GM19455 (cell line): ENCODE results near the gene RAD51C.
A peak's percentile ranks its signal among the peaks of the same experiment; 100 is the strongest.
"Not testable (repeated sequence)": the region's sequence is repeated elsewhere in the genome, so short reads cannot be mapped to it uniquely, and the experiment has no call there.

Experiments
- ATAC-seq: cut with Tn5 transposase; IDR thresholded peaks from one replicate; pipeline ENCODE4 v1.9.1; 2021; ENCODE audit not compliant: unreplicated experiment

The RAD51C gene

DNA sequence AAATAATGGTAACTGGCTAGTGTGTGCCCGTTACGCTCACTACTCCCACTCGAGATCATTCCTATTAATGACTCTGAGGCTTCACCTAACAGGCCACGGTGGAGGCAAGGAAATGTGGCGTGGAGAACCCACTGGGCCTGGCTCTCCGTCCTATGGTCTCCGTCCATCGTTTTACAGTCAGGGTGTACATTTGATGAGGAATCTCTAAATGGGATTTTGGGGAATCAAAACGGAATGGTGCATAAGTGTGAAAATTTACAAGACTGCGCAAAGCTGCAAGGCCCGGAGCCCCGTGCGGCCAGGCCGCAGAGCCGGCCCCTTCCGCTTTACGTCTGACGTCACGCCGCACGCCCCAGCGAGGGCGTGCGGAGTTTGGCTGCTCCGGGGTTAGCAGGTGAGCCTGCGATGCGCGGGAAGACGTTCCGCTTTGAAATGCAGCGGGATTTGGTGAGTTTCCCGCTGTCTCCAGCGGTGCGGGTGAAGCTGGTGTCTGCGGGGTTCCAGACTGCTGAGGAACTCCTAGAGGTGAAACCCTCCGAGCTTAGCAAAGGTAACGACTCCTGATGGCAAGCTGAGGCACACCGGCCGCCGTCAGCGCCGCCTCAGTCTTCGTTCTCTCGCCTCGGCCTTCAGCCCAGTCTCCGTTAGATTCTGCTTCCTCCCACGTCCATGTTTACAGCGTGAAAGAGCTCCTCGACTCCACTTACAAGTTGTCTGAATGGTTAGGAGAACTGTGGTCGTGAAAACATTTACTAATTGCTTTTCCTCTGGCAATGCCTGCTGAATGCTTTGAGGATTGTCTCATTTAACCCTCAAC is at the start of gene RAD51C:
Gene RAD51C (plus strand): TSS at position 364 of the 817 bp plus-strand sequence. CDS start 42 bp downstream, at position 406.
- peak; percentile 97 for ATAC-seq

GRCh38 chr17:58643147-58643546 is 49.3 kb upstream of the RAD51C start:
- no peak for ATAC-seq

GRCh38 chr17:58648236-58648635 is 44.2 kb upstream of the RAD51C start:
- no peak for ATAC-seq

DNA sequence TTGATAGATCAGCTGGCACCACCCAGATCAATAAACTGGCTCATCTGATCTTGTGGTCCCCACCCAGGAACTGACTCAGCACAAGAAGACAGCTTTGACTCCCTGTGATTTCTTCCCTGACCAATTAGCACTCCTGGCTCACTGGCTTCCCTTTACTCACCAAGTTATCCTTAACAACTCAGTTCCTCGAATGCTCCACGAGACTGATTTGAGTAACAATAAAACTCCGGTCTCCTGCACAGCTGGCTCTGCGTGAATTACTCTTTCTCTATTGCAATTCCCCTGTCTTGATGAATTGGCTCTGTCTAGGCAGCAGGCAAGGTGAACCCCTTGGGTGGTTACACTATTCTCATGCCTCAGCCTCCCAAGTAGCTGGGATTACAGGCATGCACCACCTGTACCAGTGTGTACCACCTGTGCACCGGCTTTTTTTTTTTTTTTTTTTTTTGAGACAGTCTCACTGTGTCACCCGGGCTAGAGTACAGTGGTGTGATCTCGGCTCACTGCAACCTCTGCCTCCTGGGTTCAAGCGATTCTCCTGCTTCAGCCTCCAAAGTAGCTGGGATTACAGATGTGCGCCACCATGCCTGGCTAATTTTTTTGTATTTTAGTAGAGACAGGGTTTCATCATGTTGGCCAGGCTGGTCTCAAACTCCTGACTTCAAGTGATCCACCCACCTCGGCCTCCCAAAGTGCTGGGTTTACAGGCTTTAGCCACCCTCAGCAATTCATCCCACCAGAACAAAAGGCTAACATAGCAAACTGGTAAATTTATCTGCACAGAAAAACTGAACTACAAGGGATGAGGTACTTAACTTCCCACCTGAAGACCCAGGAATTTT is 34.2 kb upstream of the RAD51C start:
- ATAC-seq: not testable (repeated sequence)

- peak; percentile 82 for ATAC-seq
Measured at GRCh38 chr17:58658804-58659713, 33.3 kb upstream of the RAD51C start.

DNA sequence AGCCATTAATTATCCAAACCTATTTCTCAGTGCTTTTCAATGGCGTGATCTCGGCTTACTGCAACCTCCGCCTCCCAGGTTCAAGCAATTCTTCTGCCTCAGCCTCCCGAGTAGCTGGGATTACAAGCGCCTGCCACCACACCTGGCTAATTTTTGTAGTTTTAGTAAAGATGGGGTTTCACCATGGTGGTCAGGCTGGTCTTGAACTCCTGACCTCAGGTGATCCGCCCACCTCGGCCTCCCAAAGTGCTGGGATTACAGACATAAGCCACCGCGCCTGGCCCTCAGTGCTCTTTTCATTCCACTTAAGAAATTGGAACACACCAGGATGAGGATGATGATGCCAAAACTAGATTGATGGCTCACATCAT is 32.7 kb upstream of the RAD51C start:
- ATAC-seq: not testable (repeated sequence)

DNA sequence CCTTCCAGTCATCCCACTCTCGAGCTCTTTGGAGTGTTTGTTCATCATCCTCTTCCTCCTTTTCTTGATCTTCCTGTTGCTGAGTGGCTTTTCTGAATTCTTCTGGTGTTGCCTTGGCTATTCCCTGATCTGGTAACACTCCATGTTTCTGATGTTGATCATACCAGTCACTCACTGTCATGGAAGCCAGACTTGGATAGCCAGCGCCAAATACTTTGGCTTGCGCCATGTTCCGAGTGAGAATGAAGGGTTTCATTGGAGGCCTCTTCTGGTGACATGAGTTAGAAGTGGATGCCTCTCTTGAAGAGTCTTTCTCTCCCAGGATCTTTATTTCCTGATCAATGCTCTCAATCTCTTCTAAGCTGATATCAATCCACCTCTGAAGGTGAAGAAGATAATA is 31.8 kb upstream of the RAD51C start:
- no peak for ATAC-seq

DNA sequence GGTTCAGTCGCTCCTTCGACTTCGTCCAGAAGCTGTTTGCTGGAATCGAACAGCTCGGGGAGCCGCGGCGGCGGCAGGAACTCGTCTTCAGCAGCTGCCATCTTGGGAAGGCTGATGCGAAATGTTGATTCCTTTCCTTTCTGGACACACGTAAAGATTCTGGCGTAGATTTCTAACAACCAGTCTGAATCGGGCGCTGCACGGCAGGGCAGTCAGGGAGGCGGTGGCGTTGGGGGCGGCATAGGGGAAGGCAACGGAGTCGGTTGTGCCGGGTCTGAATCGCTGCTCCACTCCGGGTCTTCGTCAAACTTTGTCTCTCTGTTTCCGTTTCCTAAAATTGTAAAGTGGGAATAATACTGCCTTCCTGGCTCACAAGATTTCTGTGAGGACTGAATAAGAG is 30.9 kb upstream of the RAD51C start:
- no peak for ATAC-seq

DNA sequence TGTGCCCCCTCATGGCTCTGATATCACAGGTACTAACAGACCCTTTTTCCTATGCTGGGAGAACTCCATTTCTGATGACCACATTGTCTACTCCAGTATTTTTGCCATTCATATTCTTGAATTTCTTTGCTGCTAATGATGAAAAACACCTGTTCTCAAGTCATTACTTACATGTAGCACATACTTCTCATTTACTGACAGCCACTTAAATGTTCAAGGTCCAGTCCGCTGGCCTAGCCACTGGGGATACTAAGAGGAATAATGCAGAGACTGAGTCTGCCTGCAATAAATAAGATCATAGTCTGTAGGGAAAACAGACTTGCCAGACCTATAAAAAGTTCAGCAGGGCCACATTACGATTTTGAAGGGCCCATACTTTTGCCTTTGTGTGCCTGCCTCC is 28.1 kb upstream of the RAD51C start:
- no peak for ATAC-seq

- ATAC-seq: no peak
Measured at GRCh38 chr17:58665946-58666857, 26.2 kb upstream of the RAD51C start.

GRCh38 chr17:58666858-58667267 is 25.5 kb upstream of the RAD51C start:
- no peak for ATAC-seq

DNA sequence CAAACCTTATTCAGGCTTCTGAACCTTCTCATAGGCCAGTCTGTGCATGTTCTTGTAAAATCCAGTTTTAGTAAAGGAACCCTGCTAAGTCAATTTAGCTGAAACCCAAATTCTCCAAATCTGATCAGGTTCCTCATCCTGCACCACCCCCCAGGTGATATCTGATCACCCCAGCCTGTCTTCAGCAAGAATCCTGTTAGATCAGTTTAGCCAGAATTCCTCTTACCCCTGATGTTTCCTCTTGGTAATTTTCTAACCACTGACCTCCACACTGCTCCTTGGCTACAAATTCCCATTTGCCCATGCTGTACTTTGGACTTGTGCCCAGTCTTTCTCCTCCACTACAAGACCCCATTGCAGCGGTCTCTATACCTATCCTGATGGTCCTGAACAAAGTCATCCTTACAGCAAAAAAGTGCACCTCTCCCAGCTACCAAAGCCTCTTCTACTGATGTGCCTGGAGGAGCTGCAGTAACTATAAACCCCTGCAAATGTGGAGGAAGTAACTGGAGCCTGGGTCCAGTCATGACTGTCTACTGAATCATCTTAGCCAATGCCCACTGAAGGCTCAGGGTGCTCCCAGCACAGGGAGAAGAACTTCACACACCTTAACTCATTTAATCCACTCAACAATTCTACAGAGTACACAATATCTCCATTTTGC is 24.3 kb upstream of the RAD51C start:
- ATAC-seq: no peak

DNA sequence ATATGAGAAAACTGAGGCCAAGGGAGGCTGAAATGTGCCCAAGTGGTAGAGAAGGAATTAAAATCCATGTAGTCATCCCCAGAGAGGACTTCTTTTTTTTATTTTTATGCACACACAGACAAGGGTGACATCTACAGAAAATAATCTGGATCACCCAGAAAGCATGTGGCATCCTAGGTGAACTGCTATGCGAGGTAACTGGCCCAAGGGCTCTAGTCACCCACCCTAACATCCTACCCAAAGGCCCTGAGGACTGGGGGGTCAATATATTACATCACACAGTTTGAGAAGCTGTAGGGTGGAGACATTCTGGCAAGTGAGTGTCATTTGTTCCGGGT is 23.8 kb upstream of the RAD51C start:
- ATAC-seq: no peak

- no peak for ATAC-seq
Measured at GRCh38 chr17:58669853-58670252, 22.5 kb upstream of the RAD51C start.

DNA sequence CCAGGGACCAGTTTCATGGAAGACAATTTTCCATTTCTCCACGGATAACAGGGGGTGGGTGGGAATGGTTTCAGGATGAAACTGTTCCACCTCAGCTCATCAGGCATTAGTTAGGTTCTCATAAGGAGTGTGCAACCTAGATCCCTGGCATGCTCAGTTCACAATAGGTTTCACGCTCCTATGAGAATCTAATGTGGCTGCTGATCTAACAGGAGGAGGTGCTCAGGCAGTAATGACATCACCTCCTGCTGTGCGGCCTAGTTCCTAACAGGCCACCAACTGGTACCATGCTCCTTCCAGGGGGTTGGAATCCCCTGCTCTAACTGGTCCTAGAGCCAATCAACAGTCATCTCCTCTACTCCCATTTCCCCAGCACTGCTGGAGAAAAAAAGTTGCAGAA is 20.4 kb upstream of the RAD51C start:
- ATAC-seq: no peak

DNA sequence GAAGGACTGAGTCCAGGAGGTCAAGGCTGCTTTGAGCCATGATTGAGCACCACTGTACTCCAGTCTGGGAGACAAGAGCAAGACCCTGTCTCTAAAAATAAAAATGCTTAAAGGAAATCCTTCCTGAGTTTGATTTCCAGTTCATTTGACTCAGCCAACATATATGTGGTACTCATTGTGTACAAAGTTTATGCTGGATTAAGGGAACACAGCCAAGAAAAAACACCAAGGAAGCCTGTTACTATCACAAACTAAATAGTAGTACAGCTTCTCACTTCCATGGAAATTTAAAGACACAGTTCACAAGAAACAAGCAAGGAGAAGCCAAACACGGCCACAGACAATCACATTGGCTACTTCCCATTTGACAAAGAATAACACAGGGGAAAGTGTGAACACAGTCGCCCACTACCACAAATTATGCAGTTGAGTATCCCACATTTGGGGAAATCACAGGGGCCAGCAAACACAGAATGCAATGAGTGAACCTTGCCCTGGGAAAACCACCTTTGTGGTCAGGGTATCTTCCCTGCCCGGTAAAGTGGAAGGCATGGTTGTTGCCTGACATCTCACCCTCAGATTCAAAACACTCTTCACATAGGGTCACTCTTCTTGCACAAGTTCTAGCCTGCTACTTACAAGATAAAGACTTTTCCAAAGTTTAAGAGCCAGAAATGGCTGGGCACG is 15.1 kb upstream of the RAD51C start:
- ATAC-seq: no peak

- ATAC-seq: not testable (repeated sequence)
Measured at GRCh38 chr17:58678287-58678686, 14.1 kb upstream of the RAD51C start.

DNA sequence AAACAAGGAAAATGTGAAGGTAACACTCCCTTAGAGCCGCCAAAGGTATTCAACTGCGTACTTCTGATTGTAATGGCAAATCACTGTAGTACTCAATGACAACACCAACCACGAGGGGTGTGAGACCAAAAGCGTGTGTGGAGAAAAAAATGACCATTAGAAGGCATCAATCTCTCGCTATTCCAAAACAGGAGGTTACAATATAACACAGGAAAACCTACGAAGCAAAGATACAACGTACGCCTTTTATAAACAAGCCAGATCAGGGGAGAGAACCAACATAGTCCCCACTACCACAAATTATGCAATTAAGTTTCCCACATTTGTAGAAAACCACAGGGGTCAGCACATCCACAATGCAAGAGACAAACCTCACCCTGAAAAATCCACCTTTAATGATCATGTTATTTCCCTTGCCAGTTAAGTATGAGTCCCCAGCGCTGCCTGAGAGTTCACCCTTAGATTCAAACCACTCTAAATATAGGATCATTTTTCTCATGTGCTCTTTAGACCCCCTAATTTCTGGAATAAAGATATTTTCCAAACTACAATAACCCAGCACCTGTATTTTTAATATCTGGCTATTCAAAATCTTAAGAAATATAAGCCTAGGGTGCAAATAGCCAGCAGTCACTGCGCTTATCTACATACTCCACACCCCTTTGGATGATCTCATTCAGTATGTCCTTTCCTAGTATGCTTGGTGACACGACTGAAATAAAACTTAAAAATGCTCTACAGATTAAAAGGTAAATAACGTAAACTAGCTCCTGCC is 13.0 kb upstream of the RAD51C start:
- no peak for ATAC-seq
